Thymus (tissue), 11 donors: ENCODE measurements around the gene ATXN7L2. TPM values are rescaled to one million over a fixed set of nuclear protein-coding genes. Genes with fewer than 3 reads are reported as not detected.
"Not testable (repeated sequence)": the region's sequence is repeated elsewhere in the genome, so short reads cannot be mapped to it uniquely, and the experiment has no call there.

Experiments used
- DNase-seq, 9 donors: peaks; one replicate each; pipeline ENCODE4 v3.0.0-alpha.2; 2013; ENCODE audit warnings: low spot score in 9 of 9, low read depth in 6 of 9, missing footprints in 1 of 9
- H3K27ac ChIP-seq, 2 donors: one replicate each; pipeline ENCODE4 v1.5.1; 2013; ENCODE audit warnings: control low read depth in 1 of 2, low read depth in 1 of 2, low read length in 1 of 2, mild to moderate bottlenecking in 1 of 2, moderate library complexity in 1 of 2
- H3K27me3 ChIP-seq, 2 donors: one replicate each; pipeline ENCODE4 v1.5.1; 2013; ENCODE audit warnings: low read length in 1 of 2; ENCODE audit not compliant: control insufficient read depth in 2 of 2, insufficient read depth in 1 of 2
- H3K36me3 ChIP-seq, 2 donors: one replicate each; pipeline ENCODE4 v1.5.1; 2013; ENCODE audit warnings: low read length in 1 of 2, mild to moderate bottlenecking in 1 of 2, moderate library complexity in 1 of 2; ENCODE audit not compliant: control insufficient read depth in 2 of 2, insufficient read depth in 2 of 2
- H3K4me1 ChIP-seq, 2 donors: one replicate each; pipeline ENCODE4 v1.5.1; 2013; ENCODE audit warnings: low read length in 2 of 2; ENCODE audit not compliant: control insufficient read depth in 2 of 2, insufficient read depth in 2 of 2
- H3K4me3 ChIP-seq, 2 donors: one replicate each; pipeline ENCODE4 v1.5.1; 2013; ENCODE audit warnings: low read length in 2 of 2, control low read depth in 1 of 2, mild to moderate bottlenecking in 1 of 2
- H3K9me3 ChIP-seq, 2 donors: one replicate each; pipeline ENCODE4 v1.5.1; 2013; ENCODE audit warnings: low read length in 1 of 2, mild to moderate bottlenecking in 1 of 2; ENCODE audit not compliant: control insufficient read depth in 2 of 2, insufficient read depth in 1 of 2
- WGBS: extraction: QIAGEN DNeasy Blood & Tissue Kit; methylation state at CpG from one replicate; pipeline ENCODE4 v1.1.7; 2013; 5-methylcytosine and 5-hydroxymethylcytosine counted together
- polyA plus RNA-seq: library from polyadenylated mRNA; stranded (reverse); fragments of 200-250 nt; gene quantifications from one replicate; pipeline ENCODE4 v1.2.3, GENCODE V29; 2013
- total RNA-seq: library from RNA; stranded (reverse); fragments of 120-200 nt; gene quantifications from one replicate; pipeline ENCODE4 v1.2.4, GENCODE V29; 2013
- donor health status: healthy.

ATXN7L2 gene
- total and polyA plus RNA-seq, 2 donors, result 5.4 to 19.6 TPM

- H3K27ac ChIP-seq, H3K9me3 ChIP-seq, H3K36me3 ChIP-seq, H3K4me3 ChIP-seq, H3K4me1 ChIP-seq, DNase-seq: not testable (repeated sequence)
- H3K27me3 ChIP-seq, result peaks cover 6 to 75% of the 10 kb centered on the region in 2 donors
- 94% methylated on average over 12 of the region's 12 CpGs for WGBS
Observed at GRCh38 chr1:109473284-109474057, 10.2 kb upstream of the ATXN7L2 start.

- Histone ChIP-seq H3K9me3 (peaks cover 0 to 7% of the 10 kb centered on the region in 2 donors), H3K4me3 (no peak overlapping the region), H3K27ac (no peak overlapping the region), H3K36me3 (no peaks in the 10 kb centered on the region), H3K27me3 (peaks cover 3 to 74% of the 10 kb centered on the region in 2 donors), H3K4me1 (no peaks in the 10 kb centered on the region)
- DNase-seq, result no peak
- 83% methylated on average over 1 of the region's 1 CpG for WGBS
Observed at GRCh38 chr1:109474697-109475096, 9.0 kb upstream of the ATXN7L2 start.

- no peak for DNase-seq
- Histone ChIP-seq H3K27ac (no peak overlapping the region), H3K9me3 (peaks cover 0 to 8% of the 10 kb centered on the region in 2 donors), H3K36me3 (no peaks in the 10 kb centered on the region), H3K4me1 (no peaks in the 10 kb centered on the region), H3K4me3 (no peak overlapping the region), H3K27me3 (peaks cover under 1 to 74% of the 10 kb centered on the region in 2 donors)
- 88% methylated on average over 9 of the region's 9 CpGs for WGBS
Observed at GRCh38 chr1:109475261-109475660, 8.4 kb upstream of the ATXN7L2 start.

- H3K36me3 ChIP-seq, result no peaks in the 10 kb centered on the region
Observed at GRCh38 chr1:109476825-109477224, 6.9 kb upstream of the ATXN7L2 start.

GRCh38 chr1:109477821-109478220, 5.9 kb upstream of the ATXN7L2 start:
- Histone ChIP-seq H3K36me3 (no peaks in the 10 kb centered on the region), H3K4me1 (peaks cover 0 to under 1% of the 10 kb centered on the region in 2 donors), H3K27me3 (peaks cover 0 to 74% of the 10 kb centered on the region in 2 donors), H3K27ac (no peak overlapping the region), H3K4me3 (no peak overlapping the region), H3K9me3 (peaks cover 0 to 8% of the 10 kb centered on the region in 2 donors)
- 67% methylated on average over 6 of the region's 6 CpGs for WGBS
- no peak for DNase-seq

More at GRCh38 chr1:109476825-109477224, 6.9 kb upstream of the ATXN7L2 start:
- 95% methylated on average over 8 of the region's 8 CpGs for WGBS
- DNase-seq, result no peak
- Histone ChIP-seq H3K27me3 (peaks cover 0 to 75% of the 10 kb centered on the region in 2 donors), H3K27ac (no peak overlapping the region), H3K9me3 (peaks cover 0 to 8% of the 10 kb centered on the region in 2 donors), H3K4me1 (no peaks in the 10 kb centered on the region), H3K4me3 (no peak overlapping the region)

GRCh38 chr1:109478806-109479205, 4.9 kb upstream of the ATXN7L2 start:
- peaks cover 0 to 7% of the 10 kb centered on the region in 2 donors for H3K4me1 ChIP-seq
- H3K9me3 ChIP-seq, result peaks cover 0 to 8% of the 10 kb centered on the region in 2 donors
- H3K36me3 ChIP-seq, result no peaks in the 10 kb centered on the region
- H3K27me3 ChIP-seq, result peaks cover 0 to 73% of the 10 kb centered on the region in 2 donors
- no peak overlapping the region for H3K27ac ChIP-seq
- no peak overlapping the region for H3K4me3 ChIP-seq
- DNase-seq, result peak in 2 of 9 donors; percentile 42 to 55
- 13% methylated on average over 7 of the region's 7 CpGs for WGBS

- no peak for DNase-seq
- Histone ChIP-seq H3K9me3 (peaks cover 0 to 8% of the 10 kb centered on the region in 2 donors), H3K4me3 (no peak overlapping the region), H3K36me3 (no peaks in the 10 kb centered on the region), H3K4me1 (peaks cover under 1 to 7% of the 10 kb centered on the region in 2 donors), H3K27ac (no peak overlapping the region), H3K27me3 (peaks cover 0 to 72% of the 10 kb centered on the region in 2 donors)
- 78% methylated on average over 5 of the region's 5 CpGs for WGBS
Observed at GRCh38 chr1:109479311-109479710, 4.4 kb upstream of the ATXN7L2 start.

GRCh38 chr1:109479901-109480300, 3.8 kb upstream of the ATXN7L2 start:
- Histone ChIP-seq H3K27me3 (peaks cover 0 to 69% of the 10 kb centered on the region in 2 donors), H3K9me3 (peaks cover 0 to 8% of the 10 kb centered on the region in 2 donors), H3K27ac (no peak overlapping the region), H3K4me3 (no peak overlapping the region), H3K36me3 (no peaks in the 10 kb centered on the region), H3K4me1 (peaks cover 5 to 13% of the 10 kb centered on the region in 2 donors)
- 91% methylated on average over 3 of the region's 3 CpGs for WGBS
- DNase-seq, result no peak

- peaks cover 5 to 8% of the 10 kb centered on the region in 2 donors for H3K36me3 ChIP-seq
- H3K4me1 ChIP-seq, result peaks cover 5 to 21% of the 10 kb centered on the region in 2 donors
- DNase-seq, result no peak
- WGBS, result 89% methylated on average over 2 of the region's 2 CpGs
- H3K27ac ChIP-seq, result no peak overlapping the region
- H3K9me3 ChIP-seq, result peaks cover 0 to 8% of the 10 kb centered on the region in 2 donors
- peaks cover 0 to 59% of the 10 kb centered on the region in 2 donors for H3K27me3 ChIP-seq
- H3K4me3 ChIP-seq, result no peak overlapping the region
Observed at GRCh38 chr1:109481646-109482045, 2.1 kb upstream of the ATXN7L2 start.
